GM23338 (cell line): Measurements from ENCODE around the gene GPR42. TPM values are rescaled to one million over a fixed set of nuclear protein-coding genes. Genes with fewer than 3 reads are reported as not detected.

Source experiments
- ATAC-seq: fragments of 200-7000 bp; cut with Tn5 transposase; 3 replicates; pipeline ENCODE4 v1.9.1; 2020
- DNase-seq: peaks from one replicate; pipeline ENCODE4 v3.0.0-alpha.2; 2015; ENCODE audit warnings: low spot score
- H2AFZ ChIP-seq: fragments of 200-600 bp; sonication (generic); 2 replicates; pipeline ENCODE4 v1.8.0; 2016; ENCODE audit warnings: antibody characterized with exemption, mild to moderate bottlenecking, moderate library complexity
- H3F3A ChIP-seq: fragments of 200-600 bp; sonication (generic); replicated peaks from 2 replicates; pipeline ENCODE4 v1.8.0; 2017; ENCODE audit warnings: antibody characterized with exemption, mixed run types, low read depth
- H3K27ac ChIP-seq: fragments of 200-600 bp; sonication (generic); 2 replicates; pipeline ENCODE4 v1.6.1; 2016; ENCODE audit warnings: low read depth
- H3K27me3 ChIP-seq: fragments of 200-600 bp; sonication (generic); 2 replicates; pipeline ENCODE4 v1.8.0; 2016; ENCODE audit warnings: mild to moderate bottlenecking, mixed run types, moderate library complexity; ENCODE audit not compliant: insufficient read depth
- H3K36me3 ChIP-seq: fragments of 200-600 bp; sonication (generic); 2 replicates; pipeline ENCODE4 v1.8.0; 2016; ENCODE audit warnings: mild to moderate bottlenecking; ENCODE audit not compliant: insufficient read depth
- H3K4me1 ChIP-seq: fragments of 200-600 bp; sonication (generic); 2 replicates; pipeline ENCODE4 v1.8.0; 2016; ENCODE audit warnings: mild to moderate bottlenecking, moderate library complexity; ENCODE audit not compliant: insufficient read depth
- H3K4me2 ChIP-seq: fragments of 200-600 bp; sonication (generic); 2 replicates; pipeline ENCODE4 v1.7.1; 2017; ENCODE audit warnings: mixed run types
- H3K4me3 ChIP-seq: fragments of 200-600 bp; sonication (generic); 2 replicates; pipeline ENCODE4 v1.6.1; 2016; ENCODE audit warnings: mixed run types
- H3K79me2 ChIP-seq: fragments of 200-600 bp; sonication (generic); replicated peaks from 2 replicates; pipeline ENCODE4 v1.8.0; 2017; ENCODE audit warnings: mild to moderate bottlenecking; ENCODE audit not compliant: insufficient read depth
- H3K9me2 ChIP-seq: fragments of 200-600 bp; sonication (generic); 2 replicates; pipeline ENCODE4 v1.8.0; 2017; ENCODE audit not compliant: insufficient read depth
- H4K20me1 ChIP-seq: fragments of 200-600 bp; sonication (generic); replicated peaks from 2 replicates; pipeline ENCODE4 v1.8.0; 2017; ENCODE audit warnings: mild to moderate bottlenecking; ENCODE audit not compliant: insufficient read depth
- H3K27ac Mint-ChIP-seq: 2 replicates; pipeline ENCODE4 v1.8.0; 2020; ENCODE audit warnings: inconsistent platforms, mild to moderate bottlenecking, moderate library complexity, mixed read lengths
- H3K27me3 Mint-ChIP-seq: 3 replicates; pipeline ENCODE4 v1.8.0; 2022; ENCODE audit warnings: low read depth, mild to moderate bottlenecking, moderate library complexity, mixed read lengths, inconsistent platforms; ENCODE audit not compliant: insufficient read depth, poor library complexity
- H3K36me3 Mint-ChIP-seq: 3 replicates; pipeline ENCODE4 v1.8.0; 2021; ENCODE audit warnings: low read depth, mild to moderate bottlenecking, inconsistent platforms, moderate library complexity, mixed read lengths
- H3K4me1 Mint-ChIP-seq: 3 replicates; pipeline ENCODE4 v1.8.0; 2020; ENCODE audit warnings: mild to moderate bottlenecking, inconsistent platforms, mixed read lengths
- H3K4me3 Mint-ChIP-seq: 3 replicates; pipeline ENCODE4 v1.8.0; 2021; ENCODE audit warnings: moderate library complexity, mild to moderate bottlenecking, inconsistent platforms, mixed read lengths
- H3K9me3 Mint-ChIP-seq: 3 replicates; pipeline ENCODE4 v1.8.0; 2020; ENCODE audit warnings: moderate library complexity, mild to moderate bottlenecking, inconsistent platforms, mixed read lengths
- CREB1 ChIP-seq: fragments of 250-450 bp; sonication (Bioruptor Pico); IDR thresholded peaks from 2 replicates; pipeline ENCODE4 v1.5.0; 2020; ENCODE audit warnings: low read depth, mild to moderate bottlenecking, moderate library complexity
- ETS1 ChIP-seq: IDR thresholded peaks from 2 replicates; pipeline ENCODE4 v1.6.1; 2016; ENCODE audit warnings: antibody characterized with exemption
- EZH2 ChIP-seq: fragments of 200-600 bp; sonication (generic); IDR thresholded peaks from one replicate; pipeline ENCODE4 v1.8.0; 2017; ENCODE audit warnings: antibody characterized with exemption, mild to moderate bottlenecking, low read depth; ENCODE audit not compliant: unreplicated experiment
- EZH2phosphoT487 ChIP-seq: fragments of 200-600 bp; sonication (generic); IDR thresholded peaks from one replicate; pipeline ENCODE4 v1.8.1; 2018; ENCODE audit warnings: antibody characterized with exemption; ENCODE audit not compliant: unreplicated experiment
- JUNB ChIP-seq: IDR thresholded peaks from one replicate; pipeline ENCODE4 v1.6.1; 2016; ENCODE audit warnings: antibody characterized with exemption; ENCODE audit not compliant: unreplicated experiment
- NANOG ChIP-seq: IDR thresholded peaks from 2 replicates; pipeline ENCODE4 v1.6.1; 2016; ENCODE audit warnings: antibody characterized with exemption, borderline replicate concordance
- POLR2AphosphoS5 ChIP-seq: IDR thresholded peaks from 2 replicates; pipeline ENCODE4 v1.6.1; 2016; ENCODE audit warnings: antibody characterized with exemption, low read depth
- STAT1 ChIP-seq: IDR thresholded peaks from one replicate; pipeline ENCODE4 v1.6.1; 2016; ENCODE audit warnings: antibody characterized with exemption; ENCODE audit not compliant: unreplicated experiment
- ZNF331 ChIP-seq: fragments of 250-450 bp; sonication (Bioruptor Pico); IDR thresholded peaks from 2 replicates; pipeline ENCODE4 v1.5.0; 2020; ENCODE audit warnings: low read depth, mild to moderate bottlenecking, moderate library complexity
- polyA plus RNA-seq: library from polyadenylated mRNA; unstranded; fragments of >200 nt; fragmentation: Nextera tagmentation; extraction: Ambion mirVana; gene quantifications from 2 replicates; pipeline ENCODE4 v1.2.1, GENCODE V29; 2016
- total RNA-seq: library from RNA; depleted of rRNA; stranded (reverse); fragments of >200 nt; shearing (Covaris generic); gene quantifications from 2 replicates; pipeline ENCODE4 v1.2.3, GENCODE V29; 2014
- TF ChIP-seq, protein P1 (sequence below), 2 experiments: fragments of 200-600 bp in 1 of 2; sonication (generic) in 1 of 2; conservative IDR thresholded peaks; 2 replicates each; pipeline versions ENCODE4 v1.5.1 to v1.6.1; 2016 to 2017; ENCODE audit warnings: antibody characterized with exemption in 2 of 2, low read depth in 2 of 2, mild to moderate bottlenecking in 2 of 2, moderate library complexity in 1 of 2
- TF ChIP-seq, protein P2 (sequence below): IDR thresholded peaks from one replicate; pipeline ENCODE4 v1.6.1; 2018; ENCODE audit warnings: antibody characterized with exemption; ENCODE audit not compliant: unreplicated experiment
- TF ChIP-seq, protein P3 (sequence below): fragments of 250-450 bp; sonication (Bioruptor Pico); IDR thresholded peaks from 2 replicates; pipeline ENCODE4 v1.5.0; 2020; ENCODE audit warnings: mild to moderate bottlenecking, moderate library complexity

Gene GPR42
- total and polyA plus RNA-seq, 2 experiments from 2014 or later = not detected

DNA sequence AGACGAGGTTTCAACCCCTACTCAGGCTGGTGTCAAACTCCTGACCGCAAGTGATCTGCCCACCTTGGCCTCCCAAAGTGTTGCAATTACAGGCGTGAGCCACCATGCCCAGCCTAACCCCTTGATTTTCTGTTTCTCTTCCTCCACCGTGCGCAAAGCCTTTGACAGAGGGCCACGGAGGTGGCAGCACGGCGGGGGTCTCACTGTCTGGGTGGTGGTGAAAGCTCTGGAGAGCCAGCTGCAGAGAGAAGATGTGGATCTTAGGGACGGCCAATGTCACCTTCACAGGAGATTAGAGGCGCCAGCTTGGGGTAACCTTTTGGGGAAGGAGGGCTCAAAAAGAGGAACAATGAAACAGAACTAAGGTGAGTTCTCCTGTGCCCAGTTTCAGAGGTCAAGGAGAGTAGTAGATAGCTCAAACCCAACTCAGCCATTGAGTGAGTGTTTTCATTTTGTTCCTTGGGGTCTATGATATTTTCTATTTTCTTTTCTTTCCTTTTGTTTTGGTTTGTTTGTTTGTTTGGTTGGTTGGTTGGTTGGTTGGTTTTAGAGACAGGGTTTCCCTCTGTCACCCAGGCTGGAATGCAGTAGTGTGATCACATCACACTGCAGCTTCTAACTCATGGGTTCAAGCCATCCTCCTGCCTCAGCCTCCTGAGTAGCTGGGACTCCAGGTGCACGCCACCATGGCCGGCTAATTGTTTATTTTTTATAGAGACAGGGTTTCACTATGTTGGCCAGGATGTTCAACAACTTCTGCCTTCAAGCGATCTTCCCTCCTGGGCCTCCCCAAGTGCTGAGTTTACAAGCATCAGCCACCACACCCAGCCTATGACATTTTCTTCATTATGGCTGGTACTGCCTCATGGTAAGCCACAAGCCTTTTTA is 37.7 kb downstream of the GPR42 start (continued):
- TF ChIP-seq, protein P1, sequence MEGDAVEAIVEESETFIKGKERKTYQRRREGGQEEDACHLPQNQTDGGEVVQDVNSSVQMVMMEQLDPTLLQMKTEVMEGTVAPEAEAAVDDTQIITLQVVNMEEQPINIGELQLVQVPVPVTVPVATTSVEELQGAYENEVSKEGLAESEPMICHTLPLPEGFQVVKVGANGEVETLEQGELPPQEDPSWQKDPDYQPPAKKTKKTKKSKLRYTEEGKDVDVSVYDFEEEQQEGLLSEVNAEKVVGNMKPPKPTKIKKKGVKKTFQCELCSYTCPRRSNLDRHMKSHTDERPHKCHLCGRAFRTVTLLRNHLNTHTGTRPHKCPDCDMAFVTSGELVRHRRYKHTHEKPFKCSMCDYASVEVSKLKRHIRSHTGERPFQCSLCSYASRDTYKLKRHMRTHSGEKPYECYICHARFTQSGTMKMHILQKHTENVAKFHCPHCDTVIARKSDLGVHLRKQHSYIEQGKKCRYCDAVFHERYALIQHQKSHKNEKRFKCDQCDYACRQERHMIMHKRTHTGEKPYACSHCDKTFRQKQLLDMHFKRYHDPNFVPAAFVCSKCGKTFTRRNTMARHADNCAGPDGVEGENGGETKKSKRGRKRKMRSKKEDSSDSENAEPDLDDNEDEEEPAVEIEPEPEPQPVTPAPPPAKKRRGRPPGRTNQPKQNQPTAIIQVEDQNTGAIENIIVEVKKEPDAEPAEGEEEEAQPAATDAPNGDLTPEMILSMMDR (conservative IDR thresholded peaks at IDR 0.05; ENCODE audit: low read depth in 2 of 2) = no peak
- TF ChIP-seq JUNB = no peak
- no peak for TF ChIP-seq ETS1
- no peak for TF ChIP-seq STAT1
- TF ChIP-seq, protein P2, sequence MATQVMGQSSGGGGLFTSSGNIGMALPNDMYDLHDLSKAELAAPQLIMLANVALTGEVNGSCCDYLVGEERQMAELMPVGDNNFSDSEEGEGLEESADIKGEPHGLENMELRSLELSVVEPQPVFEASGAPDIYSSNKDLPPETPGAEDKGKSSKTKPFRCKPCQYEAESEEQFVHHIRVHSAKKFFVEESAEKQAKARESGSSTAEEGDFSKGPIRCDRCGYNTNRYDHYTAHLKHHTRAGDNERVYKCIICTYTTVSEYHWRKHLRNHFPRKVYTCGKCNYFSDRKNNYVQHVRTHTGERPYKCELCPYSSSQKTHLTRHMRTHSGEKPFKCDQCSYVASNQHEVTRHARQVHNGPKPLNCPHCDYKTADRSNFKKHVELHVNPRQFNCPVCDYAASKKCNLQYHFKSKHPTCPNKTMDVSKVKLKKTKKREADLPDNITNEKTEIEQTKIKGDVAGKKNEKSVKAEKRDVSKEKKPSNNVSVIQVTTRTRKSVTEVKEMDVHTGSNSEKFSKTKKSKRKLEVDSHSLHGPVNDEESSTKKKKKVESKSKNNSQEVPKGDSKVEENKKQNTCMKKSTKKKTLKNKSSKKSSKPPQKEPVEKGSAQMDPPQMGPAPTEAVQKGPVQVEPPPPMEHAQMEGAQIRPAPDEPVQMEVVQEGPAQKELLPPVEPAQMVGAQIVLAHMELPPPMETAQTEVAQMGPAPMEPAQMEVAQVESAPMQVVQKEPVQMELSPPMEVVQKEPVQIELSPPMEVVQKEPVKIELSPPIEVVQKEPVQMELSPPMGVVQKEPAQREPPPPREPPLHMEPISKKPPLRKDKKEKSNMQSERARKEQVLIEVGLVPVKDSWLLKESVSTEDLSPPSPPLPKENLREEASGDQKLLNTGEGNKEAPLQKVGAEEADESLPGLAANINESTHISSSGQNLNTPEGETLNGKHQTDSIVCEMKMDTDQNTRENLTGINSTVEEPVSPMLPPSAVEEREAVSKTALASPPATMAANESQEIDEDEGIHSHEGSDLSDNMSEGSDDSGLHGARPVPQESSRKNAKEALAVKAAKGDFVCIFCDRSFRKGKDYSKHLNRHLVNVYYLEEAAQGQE = no peak

DNA sequence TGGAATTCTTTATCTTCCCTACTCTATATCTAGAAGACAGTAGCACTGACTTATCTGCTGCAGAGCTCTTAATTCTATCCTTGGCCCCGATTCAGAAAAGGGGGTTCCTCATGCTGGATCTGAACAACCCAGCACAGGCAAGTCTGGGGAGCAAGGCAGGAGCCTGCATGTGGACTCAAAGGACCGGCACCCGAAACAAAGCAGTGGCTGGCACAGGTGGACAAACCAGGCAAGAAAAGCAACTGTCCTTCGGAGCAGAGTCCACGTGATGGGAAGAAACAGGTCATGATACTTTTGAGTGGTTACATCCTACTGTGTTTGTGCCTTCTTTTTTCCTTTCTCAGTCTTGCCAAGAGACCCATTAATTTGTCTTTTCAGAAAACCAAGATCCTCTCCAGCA is 38.3 kb downstream of the GPR42 start:
- no peak overlapping the region for H3K4me3 ChIP-seq
- no peaks in the 10 kb centered on the region for H3K27me3 ChIP-seq
- no peak overlapping the region for H3K4me3 Mint-ChIP-seq
- H3K9me3 Mint-ChIP-seq = peaks cover 3% of the 10 kb centered on the region; the same call in 1 of the 3 replicates
- no peaks in the 10 kb centered on the region for H4K20me1 ChIP-seq
- H3K36me3 ChIP-seq = no peaks in the 10 kb centered on the region
- H3K4me1 Mint-ChIP-seq = no peaks in the 10 kb centered on the region
- H3K27me3 Mint-ChIP-seq = peaks cover 9% of the 10 kb centered on the region
- no peaks in the 10 kb centered on the region for H3K9me2 ChIP-seq
- no peak overlapping the region for H3K27ac ChIP-seq
- H3F3A ChIP-seq = no peaks in the 10 kb centered on the region
- no peaks in the 10 kb centered on the region for H3K4me1 ChIP-seq
- DNase-seq = no peak
- no peaks in the 10 kb centered on the region for H3K36me3 Mint-ChIP-seq
- ATAC-seq = no peak
- no peak overlapping the region for H3K27ac Mint-ChIP-seq
- no peak overlapping the region for H3K4me2 ChIP-seq
- H3K79me2 ChIP-seq = no peaks in the 10 kb centered on the region
- H2AFZ ChIP-seq = no peak overlapping the region
- TF ChIP-seq, protein P3, sequence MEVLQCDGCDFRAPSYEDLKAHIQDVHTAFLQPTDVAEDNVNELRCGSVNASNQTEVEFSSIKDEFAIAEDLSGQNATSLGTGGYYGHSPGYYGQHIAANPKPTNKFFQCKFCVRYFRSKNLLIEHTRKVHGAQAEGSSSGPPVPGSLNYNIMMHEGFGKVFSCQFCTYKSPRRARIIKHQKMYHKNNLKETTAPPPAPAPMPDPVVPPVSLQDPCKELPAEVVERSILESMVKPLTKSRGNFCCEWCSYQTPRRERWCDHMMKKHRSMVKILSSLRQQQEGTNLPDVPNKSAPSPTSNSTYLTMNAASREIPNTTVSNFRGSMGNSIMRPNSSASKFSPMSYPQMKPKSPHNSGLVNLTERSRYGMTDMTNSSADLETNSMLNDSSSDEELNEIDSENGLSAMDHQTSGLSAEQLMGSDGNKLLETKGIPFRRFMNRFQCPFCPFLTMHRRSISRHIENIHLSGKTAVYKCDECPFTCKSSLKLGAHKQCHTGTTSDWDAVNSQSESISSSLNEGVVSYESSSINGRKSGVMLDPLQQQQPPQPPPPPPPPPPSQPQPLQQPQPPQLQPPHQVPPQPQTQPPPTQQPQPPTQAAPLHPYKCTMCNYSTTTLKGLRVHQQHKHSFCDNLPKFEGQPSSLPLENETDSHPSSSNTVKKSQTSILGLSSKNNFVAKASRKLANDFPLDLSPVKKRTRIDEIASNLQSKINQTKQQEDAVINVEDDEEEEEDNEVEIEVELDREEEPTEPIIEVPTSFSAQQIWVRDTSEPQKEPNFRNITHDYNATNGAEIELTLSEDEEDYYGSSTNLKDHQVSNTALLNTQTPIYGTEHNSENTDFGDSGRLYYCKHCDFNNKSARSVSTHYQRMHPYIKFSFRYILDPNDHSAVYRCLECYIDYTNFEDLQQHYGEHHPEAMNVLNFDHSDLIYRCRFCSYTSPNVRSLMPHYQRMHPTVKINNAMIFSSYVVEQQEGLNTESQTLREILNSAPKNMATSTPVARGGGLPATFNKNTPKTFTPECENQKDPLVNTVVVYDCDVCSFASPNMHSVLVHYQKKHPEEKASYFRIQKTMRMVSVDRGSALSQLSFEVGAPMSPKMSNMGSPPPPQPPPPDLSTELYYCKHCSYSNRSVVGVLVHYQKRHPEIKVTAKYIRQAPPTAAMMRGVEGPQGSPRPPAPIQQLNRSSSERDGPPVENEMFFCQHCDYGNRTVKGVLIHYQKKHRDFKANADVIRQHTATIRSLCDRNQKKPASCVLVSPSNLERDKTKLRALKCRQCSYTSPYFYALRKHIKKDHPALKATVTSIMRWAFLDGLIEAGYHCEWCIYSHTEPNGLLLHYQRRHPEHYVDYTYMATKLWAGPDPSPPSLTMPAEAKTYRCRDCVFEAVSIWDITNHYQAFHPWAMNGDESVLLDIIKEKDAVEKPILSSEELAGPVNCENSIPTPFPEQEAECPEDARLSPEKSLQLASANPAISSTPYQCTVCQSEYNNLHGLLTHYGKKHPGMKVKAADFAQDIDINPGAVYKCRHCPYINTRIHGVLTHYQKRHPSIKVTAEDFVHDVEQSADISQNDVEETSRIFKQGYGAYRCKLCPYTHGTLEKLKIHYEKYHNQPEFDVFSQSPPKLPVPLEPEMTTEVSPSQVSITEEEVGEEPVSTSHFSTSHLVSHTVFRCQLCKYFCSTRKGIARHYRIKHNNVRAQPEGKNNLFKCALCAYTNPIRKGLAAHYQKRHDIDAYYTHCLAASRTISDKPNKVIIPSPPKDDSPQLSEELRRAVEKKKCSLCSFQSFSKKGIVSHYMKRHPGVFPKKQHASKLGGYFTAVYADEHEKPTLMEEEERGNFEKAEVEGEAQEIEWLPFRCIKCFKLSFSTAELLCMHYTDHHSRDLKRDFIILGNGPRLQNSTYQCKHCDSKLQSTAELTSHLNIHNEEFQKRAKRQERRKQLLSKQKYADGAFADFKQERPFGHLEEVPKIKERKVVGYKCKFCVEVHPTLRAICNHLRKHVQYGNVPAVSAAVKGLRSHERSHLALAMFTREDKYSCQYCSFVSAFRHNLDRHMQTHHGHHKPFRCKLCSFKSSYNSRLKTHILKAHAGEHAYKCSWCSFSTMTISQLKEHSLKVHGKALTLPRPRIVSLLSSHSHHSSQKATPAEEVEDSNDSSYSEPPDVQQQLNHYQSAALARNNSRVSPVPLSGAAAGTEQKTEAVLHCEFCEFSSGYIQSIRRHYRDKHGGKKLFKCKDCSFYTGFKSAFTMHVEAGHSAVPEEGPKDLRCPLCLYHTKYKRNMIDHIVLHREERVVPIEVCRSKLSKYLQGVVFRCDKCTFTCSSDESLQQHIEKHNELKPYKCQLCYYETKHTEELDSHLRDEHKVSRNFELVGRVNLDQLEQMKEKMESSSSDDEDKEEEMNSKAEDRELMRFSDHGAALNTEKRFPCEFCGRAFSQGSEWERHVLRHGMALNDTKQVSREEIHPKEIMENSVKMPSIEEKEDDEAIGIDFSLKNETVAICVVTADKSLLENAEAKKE (CRISPR knock-in tag) = no peak
- TF ChIP-seq ZNF331 (CRISPR knock-in tag) (no peak), EZH2phosphoT487 (no peak), NANOG (no peak), CREB1 (CRISPR knock-in tag) (no peak), STAT1 (no peak), POLR2AphosphoS5 (no peak), JUNB (no peak), EZH2 (no peak)
